ENCODE measurements around the gene PEX11B. TPM values are rescaled to one million over a fixed set of nuclear protein-coding genes. Genes with fewer than 3 reads are reported as not detected.

The PEX11B gene
- total and polyA plus RNA-seq, 2 of the 8 experiments (the other 6 are each of a cell fraction or from before 2014, with no cell fraction given) = 9.1 to 15.1 TPM

DNA sequence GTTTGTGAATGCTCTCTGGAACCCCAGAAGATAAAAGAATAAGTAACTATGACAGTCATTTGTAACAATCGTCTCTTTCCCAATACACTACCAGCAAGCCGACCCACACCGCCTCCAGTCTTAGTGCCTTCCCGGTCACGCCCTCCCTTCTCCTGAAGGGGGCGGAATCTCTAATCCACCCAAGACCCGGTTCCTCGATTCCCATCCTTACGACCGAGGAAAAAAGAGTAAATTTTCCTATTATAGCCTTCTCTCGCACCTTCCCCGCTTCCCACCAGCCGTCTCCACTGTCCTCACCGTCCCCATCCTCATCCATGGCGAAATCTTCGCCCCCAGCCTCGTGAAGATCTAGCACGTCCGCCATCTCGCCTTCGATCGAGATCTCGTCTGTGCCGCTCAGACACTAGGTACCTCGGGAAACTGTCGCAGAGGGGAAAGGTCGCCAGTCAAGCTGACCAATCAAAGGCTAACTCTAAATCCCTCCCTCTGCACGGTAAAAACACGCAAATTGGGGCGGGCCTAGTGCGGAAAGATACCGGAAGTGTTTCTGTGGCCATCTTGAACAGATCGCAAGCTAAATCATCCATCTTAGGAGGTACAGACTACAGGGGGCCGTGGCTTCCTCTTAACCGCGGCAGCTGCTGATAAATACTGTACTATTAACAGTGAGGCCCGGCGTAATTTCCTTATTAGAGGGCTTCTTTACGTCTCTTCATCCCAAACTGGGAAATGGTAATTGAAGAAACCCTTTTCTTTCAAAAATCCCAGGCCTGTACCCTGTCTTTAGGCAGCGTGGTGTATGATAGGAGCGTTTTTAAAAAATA lies 8.8 kb upstream of the PEX11B start, which contains the start of gene RBM8A (continued):
- TF ChIP-seq HDAC2 (IDR thresholded peaks at IDR 0.05; ENCODE audit: borderline replicate concordance in 1 of 2, low read depth in 2 of 2, low read length in 2 of 2) = peak; percentile 68 to 95; a peak in 2 of 4 replicates
- TF ChIP-seq, protein P1, sequence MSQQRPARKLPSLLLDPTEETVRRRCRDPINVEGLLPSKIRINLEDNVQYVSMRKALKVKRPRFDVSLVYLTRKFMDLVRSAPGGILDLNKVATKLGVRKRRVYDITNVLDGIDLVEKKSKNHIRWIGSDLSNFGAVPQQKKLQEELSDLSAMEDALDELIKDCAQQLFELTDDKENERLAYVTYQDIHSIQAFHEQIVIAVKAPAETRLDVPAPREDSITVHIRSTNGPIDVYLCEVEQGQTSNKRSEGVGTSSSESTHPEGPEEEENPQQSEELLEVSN (IDR thresholded peaks at IDR 0.05) = no peak
- peak; percentile 95 for TF ChIP-seq ASH2L (IDR thresholded peaks at IDR 0.05; ENCODE audit: low read length)
- no peak for TF ChIP-seq RXRA (IDR thresholded peaks at IDR 0.05; ENCODE audit: insufficient read depth, low read depth, low read length)
- peak; percentile 95 for TF ChIP-seq PHF8 (conservative IDR thresholded peaks at IDR 0.05; ENCODE audit: low read depth, low read length)
- TF ChIP-seq TAF7 (optimal IDR thresholded peaks at IDR 0.05; ENCODE audit: borderline replicate concordance, low read depth, low read length) = peak; percentile 35
- no peak for TF ChIP-seq GTF2F1 (IDR thresholded peaks at IDR 0.05; ENCODE audit: borderline replicate concordance, low read depth, low read length)
- TF ChIP-seq, protein P2, sequence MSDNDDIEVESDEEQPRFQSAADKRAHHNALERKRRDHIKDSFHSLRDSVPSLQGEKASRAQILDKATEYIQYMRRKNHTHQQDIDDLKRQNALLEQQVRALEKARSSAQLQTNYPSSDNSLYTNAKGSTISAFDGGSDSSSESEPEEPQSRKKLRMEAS (IDR thresholded peaks at IDR 0.05) = peak; percentile 48; the same call in 1 of the 2 replicates
- peak; percentile 39; the same call in 1 of the 2 replicates for TF ChIP-seq BACH1 (IDR thresholded peaks at IDR 0.05; ENCODE audit: low read length)
- peak; percentile 79 for TF ChIP-seq TAF1 (IDR thresholded peaks at IDR 0.05; ENCODE audit: low read depth, low read length)
- no peak for TF ChIP-seq FOSL1 (IDR thresholded peaks at IDR 0.05; ENCODE audit: insufficient read depth, low read depth, low read length)
- peak; percentile 88 to 92 for TF ChIP-seq POLR2A (IDR thresholded peaks at IDR 0.05; ENCODE audit: control extremely low read depth in 1 of 2, low read depth in 2 of 2, low read length in 2 of 2)
- TF ChIP-seq TEAD4 (IDR thresholded peaks at IDR 0.05; ENCODE audit: low read depth, low read length) = peak; percentile 25; the same call in 1 of the 2 replicates
- peak; percentile 98 for TF ChIP-seq YY1 (IDR thresholded peaks at IDR 0.05; ENCODE audit: low read depth, low read length)
- TF ChIP-seq KDM5A (IDR thresholded peaks at IDR 0.05; ENCODE audit: low read length) = peak; percentile 87
- no peak for TF ChIP-seq SP4 (IDR thresholded peaks at IDR 0.05; ENCODE audit: low read length)
- TF ChIP-seq, protein P3, sequence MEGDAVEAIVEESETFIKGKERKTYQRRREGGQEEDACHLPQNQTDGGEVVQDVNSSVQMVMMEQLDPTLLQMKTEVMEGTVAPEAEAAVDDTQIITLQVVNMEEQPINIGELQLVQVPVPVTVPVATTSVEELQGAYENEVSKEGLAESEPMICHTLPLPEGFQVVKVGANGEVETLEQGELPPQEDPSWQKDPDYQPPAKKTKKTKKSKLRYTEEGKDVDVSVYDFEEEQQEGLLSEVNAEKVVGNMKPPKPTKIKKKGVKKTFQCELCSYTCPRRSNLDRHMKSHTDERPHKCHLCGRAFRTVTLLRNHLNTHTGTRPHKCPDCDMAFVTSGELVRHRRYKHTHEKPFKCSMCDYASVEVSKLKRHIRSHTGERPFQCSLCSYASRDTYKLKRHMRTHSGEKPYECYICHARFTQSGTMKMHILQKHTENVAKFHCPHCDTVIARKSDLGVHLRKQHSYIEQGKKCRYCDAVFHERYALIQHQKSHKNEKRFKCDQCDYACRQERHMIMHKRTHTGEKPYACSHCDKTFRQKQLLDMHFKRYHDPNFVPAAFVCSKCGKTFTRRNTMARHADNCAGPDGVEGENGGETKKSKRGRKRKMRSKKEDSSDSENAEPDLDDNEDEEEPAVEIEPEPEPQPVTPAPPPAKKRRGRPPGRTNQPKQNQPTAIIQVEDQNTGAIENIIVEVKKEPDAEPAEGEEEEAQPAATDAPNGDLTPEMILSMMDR (IDR thresholded peaks at IDR 0.05; ENCODE audit: control extremely low read depth in 1 of 3, insufficient read depth in 1 of 3, low read depth in 1 of 3, low read length in 3 of 3) = peak; percentile 27 to 61 (median 47); a peak in 3 of 4 replicates
- no peak for TF ChIP-seq EGR1 (IDR thresholded peaks at IDR 0.05; ENCODE audit: borderline replicate concordance, low read depth, low read length)
